Measurements from ENCODE around the gene KAT8. TPM values are rescaled to one million over a fixed set of nuclear protein-coding genes. Genes with fewer than 3 reads are reported as not detected.

The KAT8 gene
- total and polyA plus RNA-seq, 2 of the 13 experiments (the other 11 are each of a cell fraction or from before 2014, with no cell fraction given), result 79.0 to 84.2 TPM

DNA sequence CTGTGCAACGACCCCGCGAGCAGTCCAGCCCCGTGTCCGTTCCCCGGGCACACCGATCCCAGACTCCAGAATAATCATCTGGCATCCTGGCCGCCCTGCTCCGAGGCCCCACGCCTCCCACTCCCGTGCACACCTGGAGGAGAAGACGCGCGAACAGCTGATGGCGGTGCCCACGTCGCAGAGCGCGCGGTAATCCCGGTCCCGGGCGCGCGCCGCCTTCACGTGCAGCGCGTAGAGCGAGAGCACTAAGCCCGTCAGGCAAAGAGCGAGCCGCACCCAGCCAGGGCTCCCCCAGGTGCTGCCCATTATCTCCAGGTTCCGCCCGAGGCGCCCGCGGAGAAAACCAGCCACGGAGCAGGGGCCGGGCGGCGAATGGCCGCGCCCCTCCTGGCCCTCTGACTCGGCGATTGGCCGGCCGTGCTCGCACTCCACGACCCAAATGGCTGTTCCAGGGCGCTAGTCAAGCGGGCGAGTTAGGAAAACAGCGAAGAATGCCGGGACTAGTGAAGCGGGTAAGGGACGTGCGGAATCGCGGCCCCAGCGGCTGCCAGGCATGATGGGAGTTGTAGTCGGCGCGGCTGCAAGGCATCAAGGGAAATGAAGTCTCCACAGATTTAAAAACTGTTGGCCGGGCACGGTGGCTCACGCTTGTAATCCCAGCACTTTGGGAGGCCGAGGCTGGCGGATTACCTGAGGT lies 22.9 kb upstream of the KAT8 start, which contains the start of gene VKORC1 (continued):
- TF ChIP-seq ZSCAN29 (CRISPR knock-in tag; conservative IDR thresholded peaks at IDR 0.05), result no peak
- no peak for TF ChIP-seq ZNF414 (CRISPR knock-in tag; IDR thresholded peaks at IDR 0.05)
- TF ChIP-seq GATAD1 (CRISPR knock-in tag; IDR thresholded peaks at IDR 0.05), result peak; percentile 90
- TF ChIP-seq CHCHD3 (CRISPR knock-in tag; IDR thresholded peaks at IDR 0.05), result 0 out of 2 replicates have a peak, but pooled peaks have one; percentile 64
- peak; percentile 36; the same call in 1 of the 2 replicates for TF ChIP-seq ZNF549 (CRISPR knock-in tag; IDR thresholded peaks at IDR 0.05)
- 0 out of 2 replicates have a peak, but pooled peaks have one; percentile 33 for TF ChIP-seq ZNF737 (CRISPR knock-in tag; IDR thresholded peaks at IDR 0.05; ENCODE audit: borderline replicate concordance)
- peak; percentile 82 for TF ChIP-seq SP4 (CRISPR knock-in tag; IDR thresholded peaks at IDR 0.05)
- peak; percentile 79 for TF ChIP-seq KMT2A (CRISPR knock-in tag; IDR thresholded peaks at IDR 0.05)
- TF ChIP-seq, protein P1, sequence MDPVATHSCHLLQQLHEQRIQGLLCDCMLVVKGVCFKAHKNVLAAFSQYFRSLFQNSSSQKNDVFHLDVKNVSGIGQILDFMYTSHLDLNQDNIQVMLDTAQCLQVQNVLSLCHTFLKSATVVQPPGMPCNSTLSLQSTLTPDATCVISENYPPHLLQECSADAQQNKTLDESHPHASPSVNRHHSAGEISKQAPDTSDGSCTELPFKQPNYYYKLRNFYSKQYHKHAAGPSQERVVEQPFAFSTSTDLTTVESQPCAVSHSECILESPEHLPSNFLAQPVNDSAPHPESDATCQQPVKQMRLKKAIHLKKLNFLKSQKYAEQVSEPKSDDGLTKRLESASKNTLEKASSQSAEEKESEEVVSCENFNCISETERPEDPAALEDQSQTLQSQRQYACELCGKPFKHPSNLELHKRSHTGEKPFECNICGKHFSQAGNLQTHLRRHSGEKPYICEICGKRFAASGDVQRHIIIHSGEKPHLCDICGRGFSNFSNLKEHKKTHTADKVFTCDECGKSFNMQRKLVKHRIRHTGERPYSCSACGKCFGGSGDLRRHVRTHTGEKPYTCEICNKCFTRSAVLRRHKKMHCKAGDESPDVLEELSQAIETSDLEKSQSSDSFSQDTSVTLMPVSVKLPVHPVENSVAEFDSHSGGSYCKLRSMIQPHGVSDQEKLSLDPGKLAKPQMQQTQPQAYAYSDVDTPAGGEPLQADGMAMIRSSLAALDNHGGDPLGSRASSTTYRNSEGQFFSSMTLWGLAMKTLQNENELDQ (CRISPR knock-in tag; IDR thresholded peaks at IDR 0.05; ENCODE audit: borderline replicate concordance), result peak; percentile 69; the same call in 1 of the 2 replicates
- TF ChIP-seq NFYC (CRISPR knock-in tag; IDR thresholded peaks at IDR 0.05), result peak; percentile 85
- TF ChIP-seq, protein P2, sequence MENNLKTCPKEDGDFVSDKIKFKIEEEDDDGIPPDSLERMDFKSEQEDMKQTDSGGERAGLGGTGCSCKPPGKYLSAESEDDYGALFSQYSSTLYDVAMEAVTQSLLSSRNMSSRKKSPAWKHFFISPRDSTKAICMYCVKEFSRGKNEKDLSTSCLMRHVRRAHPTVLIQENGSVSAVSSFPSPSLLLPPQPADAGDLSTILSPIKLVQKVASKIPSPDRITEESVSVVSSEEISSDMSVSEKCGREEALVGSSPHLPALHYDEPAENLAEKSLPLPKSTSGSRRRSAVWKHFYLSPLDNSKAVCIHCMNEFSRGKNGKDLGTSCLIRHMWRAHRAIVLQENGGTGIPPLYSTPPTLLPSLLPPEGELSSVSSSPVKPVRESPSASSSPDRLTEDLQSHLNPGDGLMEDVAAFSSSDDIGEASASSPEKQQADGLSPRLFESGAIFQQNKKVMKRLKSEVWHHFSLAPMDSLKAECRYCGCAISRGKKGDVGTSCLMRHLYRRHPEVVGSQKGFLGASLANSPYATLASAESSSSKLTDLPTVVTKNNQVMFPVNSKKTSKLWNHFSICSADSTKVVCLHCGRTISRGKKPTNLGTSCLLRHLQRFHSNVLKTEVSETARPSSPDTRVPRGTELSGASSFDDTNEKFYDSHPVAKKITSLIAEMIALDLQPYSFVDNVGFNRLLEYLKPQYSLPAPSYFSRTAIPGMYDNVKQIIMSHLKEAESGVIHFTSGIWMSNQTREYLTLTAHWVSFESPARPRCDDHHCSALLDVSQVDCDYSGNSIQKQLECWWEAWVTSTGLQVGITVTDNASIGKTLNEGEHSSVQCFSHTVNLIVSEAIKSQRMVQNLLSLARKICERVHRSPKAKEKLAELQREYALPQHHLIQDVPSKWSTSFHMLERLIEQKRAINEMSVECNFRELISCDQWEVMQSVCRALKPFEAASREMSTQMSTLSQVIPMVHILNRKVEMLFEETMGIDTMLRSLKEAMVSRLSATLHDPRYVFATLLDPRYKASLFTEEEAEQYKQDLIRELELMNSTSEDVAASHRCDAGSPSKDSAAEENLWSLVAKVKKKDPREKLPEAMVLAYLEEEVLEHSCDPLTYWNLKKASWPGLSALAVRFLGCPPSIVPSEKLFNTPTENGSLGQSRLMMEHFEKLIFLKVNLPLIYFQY (CRISPR knock-in tag; IDR thresholded peaks at IDR 0.05; ENCODE audit: borderline replicate concordance), result peak; percentile 84
- TF ChIP-seq HDAC2 (CRISPR knock-in tag; IDR thresholded peaks at IDR 0.05), result peak; percentile 78
- TF ChIP-seq MYNN (CRISPR knock-in tag; IDR thresholded peaks at IDR 0.05; ENCODE audit: low read depth), result 0 out of 2 replicates have a peak, but pooled peaks have one; percentile 31
- TF ChIP-seq HNF4A (CRISPR knock-in tag; IDR thresholded peaks at IDR 0.05), result no peak
- TF ChIP-seq LBX2 (CRISPR knock-in tag; IDR thresholded peaks at IDR 0.05; ENCODE audit: borderline replicate concordance), result 0 out of 2 replicates have a peak, but pooled peaks have one; percentile 41
- TF ChIP-seq ATF3 (CRISPR knock-in tag; IDR thresholded peaks at IDR 0.05), result peak; percentile 40; the same call in 1 of the 2 replicates
- no peak for TF ChIP-seq ZNF562 (CRISPR knock-in tag; IDR thresholded peaks at IDR 0.05; ENCODE audit: borderline replicate concordance)
- TF ChIP-seq PHB2 (IDR thresholded peaks at IDR 0.05; ENCODE audit: partially characterized antibody), result no peak
- TF ChIP-seq ZNF17 (CRISPR knock-in tag; IDR thresholded peaks at IDR 0.05), result no peak
- peak; percentile 85 for TF ChIP-seq ZFY (CRISPR knock-in tag; IDR thresholded peaks at IDR 0.05)
- no peak for TF ChIP-seq EHMT2 (IDR thresholded peaks at IDR 0.05; ENCODE audit: borderline replicate concordance, low read depth, low read length)
- TF ChIP-seq, protein P3, sequence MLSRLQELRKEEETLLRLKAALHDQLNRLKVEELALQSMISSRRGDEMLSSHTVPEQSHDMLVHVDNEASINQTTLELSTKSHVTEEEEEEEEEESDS (CRISPR knock-in tag; IDR thresholded peaks at IDR 0.05; ENCODE audit: borderline replicate concordance), result peak; percentile 74; the same call in 1 of the 2 replicates

Data from HepG2 (cell line).